MM.1S (cell line): ENCODE data around the gene BORCS6.

ENCODE experiments used
- EZH2 ChIP-seq: fragments of 300-600 bp; sonication (generic); optimal IDR thresholded peaks from 2 replicates; pipeline ENCODE3; 2017; ENCODE audit warnings: low read depth, mild to moderate bottlenecking, antibody characterized with exemption, low read length, mixed read lengths
- EZH2phosphoT487 ChIP-seq: fragments of 300-600 bp; sonication (generic); IDR thresholded peaks from 2 replicates; pipeline ENCODE4 v1.6.1; 2018; ENCODE audit warnings: antibody characterized with exemption, low read length
- TF ChIP-seq, protein P1 (sequence below): fragments of 300-600 bp; sonication (generic); IDR thresholded peaks from 2 replicates; pipeline ENCODE4 v1.5.1; 2016; ENCODE audit warnings: antibody characterized with exemption, low read length, mixed read lengths

DNA sequence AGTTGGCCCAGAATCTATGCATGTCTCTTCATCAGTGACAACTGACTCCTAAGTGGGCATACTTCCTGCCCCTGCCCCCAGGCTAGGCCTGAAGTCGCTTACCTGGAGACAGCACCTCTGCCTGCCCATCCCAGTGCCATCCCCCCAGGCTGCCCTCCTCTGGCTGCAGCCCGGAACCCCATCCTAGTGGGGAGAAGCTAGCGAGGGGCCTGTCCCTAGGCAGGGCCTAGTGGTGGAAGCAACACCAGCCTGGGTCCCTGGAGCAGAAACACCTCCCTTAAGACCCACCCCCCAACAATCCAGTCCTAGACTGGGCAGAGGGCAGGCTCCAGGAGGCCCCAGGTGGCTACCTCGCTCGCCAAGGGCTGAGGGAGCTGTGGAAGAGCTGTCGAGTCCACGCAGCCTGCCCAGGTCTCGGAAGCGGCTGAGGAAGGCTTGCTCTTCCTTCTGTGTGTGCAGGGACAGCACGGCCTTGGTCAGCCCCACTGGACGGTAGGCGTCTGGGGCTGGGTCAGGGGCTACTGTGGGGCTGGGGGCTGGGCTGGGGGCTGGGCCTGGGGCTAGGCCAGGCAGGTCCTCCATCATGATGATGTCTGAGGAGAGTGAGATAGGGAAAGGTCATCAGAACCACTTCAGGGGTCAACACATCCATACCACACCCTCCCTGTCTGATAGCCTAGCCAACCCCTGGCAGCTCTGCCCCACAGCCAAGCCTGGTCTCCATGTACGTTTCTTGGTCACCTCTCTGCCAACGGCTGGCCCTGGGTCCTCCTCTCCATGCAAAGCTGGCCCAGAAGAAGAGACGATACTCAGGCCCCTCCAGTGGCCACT lies 45.4 kb downstream of the BORCS6 start:
- TF ChIP-seq EZH2 (no peak), EZH2phosphoT487 (no peak)
- TF ChIP-seq, protein P1, sequence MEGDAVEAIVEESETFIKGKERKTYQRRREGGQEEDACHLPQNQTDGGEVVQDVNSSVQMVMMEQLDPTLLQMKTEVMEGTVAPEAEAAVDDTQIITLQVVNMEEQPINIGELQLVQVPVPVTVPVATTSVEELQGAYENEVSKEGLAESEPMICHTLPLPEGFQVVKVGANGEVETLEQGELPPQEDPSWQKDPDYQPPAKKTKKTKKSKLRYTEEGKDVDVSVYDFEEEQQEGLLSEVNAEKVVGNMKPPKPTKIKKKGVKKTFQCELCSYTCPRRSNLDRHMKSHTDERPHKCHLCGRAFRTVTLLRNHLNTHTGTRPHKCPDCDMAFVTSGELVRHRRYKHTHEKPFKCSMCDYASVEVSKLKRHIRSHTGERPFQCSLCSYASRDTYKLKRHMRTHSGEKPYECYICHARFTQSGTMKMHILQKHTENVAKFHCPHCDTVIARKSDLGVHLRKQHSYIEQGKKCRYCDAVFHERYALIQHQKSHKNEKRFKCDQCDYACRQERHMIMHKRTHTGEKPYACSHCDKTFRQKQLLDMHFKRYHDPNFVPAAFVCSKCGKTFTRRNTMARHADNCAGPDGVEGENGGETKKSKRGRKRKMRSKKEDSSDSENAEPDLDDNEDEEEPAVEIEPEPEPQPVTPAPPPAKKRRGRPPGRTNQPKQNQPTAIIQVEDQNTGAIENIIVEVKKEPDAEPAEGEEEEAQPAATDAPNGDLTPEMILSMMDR: no peak
